IMR-90 (cell line): Measurements from ENCODE around the gene PPP2R2D. TPM values are rescaled to one million over a fixed set of nuclear protein-coding genes. Genes with fewer than 3 reads are reported as not detected.

Experiments
- ATAC-seq: fragments of 200-7000 bp; cut with Tn5 transposase; 2 replicates; pipeline ENCODE4 v1.9.1; 2020; ENCODE audit warnings: low read depth, mild to moderate bottlenecking, moderate library complexity
- BruUV-seq: library from RNA; stranded (reverse); fragments of 400-500 nt; replicated peaks from 2 replicates; lab custom pipeline; 2021; lab: Mats Ljungman, UMichigan
- CTCF ChIA-PET: fragments of 300-600 bp; formaldehyde crosslinking; extraction: SDS; loops from one replicate; lab custom pipeline; 2021; ENCODE audit warnings: antibody characterized with exemption; lab: Yijun Ruan, JAX
- POLR2A ChIA-PET: fragments of 300-600 bp; sonication (Branson Sonifier 250); formaldehyde crosslinking; loops from one replicate; lab custom pipeline; 2022; ENCODE audit warnings: antibody characterized with exemption; ENCODE audit not compliant: unreplicated experiment; lab: Charles Lee
- DNase-seq: peaks from one replicate; pipeline ENCODE4 v3.0.0; 2013
- H2AFZ ChIP-seq: replicated peaks from 2 replicates; pipeline ENCODE3; 2013; ENCODE audit warnings: low read length, mild to moderate bottlenecking; ENCODE audit not compliant: poor library complexity
- H2AK5ac ChIP-seq: 2 replicates; pipeline ENCODE4 v1.6.1; 2013; ENCODE audit warnings: low read depth, low read length, inconsistent platforms
- H2AK9ac ChIP-seq: replicated peaks from 2 replicates; pipeline ENCODE3; 2013; ENCODE audit warnings: mild to moderate bottlenecking, low read depth, low read length, moderate library complexity; ENCODE audit not compliant: poor library complexity
- H2BK120ac ChIP-seq: 2 replicates; pipeline ENCODE4 v1.6.1; 2013; ENCODE audit warnings: low read depth, low read length, inconsistent platforms
- H2BK15ac ChIP-seq: 3 replicates; pipeline ENCODE4 v1.6.1; 2013; ENCODE audit warnings: low read depth, low read length, inconsistent platforms
- H2BK20ac ChIP-seq: 2 replicates; pipeline ENCODE4 v1.6.1; 2013; ENCODE audit warnings: low read depth, mild to moderate bottlenecking, inconsistent platforms, low read length, moderate library complexity
- H2BK5ac ChIP-seq: 2 replicates; pipeline ENCODE4 v1.6.1; 2013; ENCODE audit warnings: mild to moderate bottlenecking, low read depth, low read length, inconsistent platforms; ENCODE audit not compliant: poor library complexity, severe bottlenecking
- H3K14ac ChIP-seq: replicated peaks from 2 replicates; pipeline ENCODE4 v1.6.1; 2013; ENCODE audit warnings: low read depth, low read length, inconsistent platforms
- H3K18ac ChIP-seq: 2 replicates; pipeline ENCODE4 v1.6.1; 2013; ENCODE audit warnings: low read depth, low read length, control low read depth
- H3K23ac ChIP-seq: 2 replicates; pipeline ENCODE4 v1.6.1; 2013; ENCODE audit warnings: low read depth, low read length, inconsistent platforms
- H3K27ac ChIP-seq: 2 replicates; pipeline ENCODE4 v1.5.1; 2013; ENCODE audit warnings: mild to moderate bottlenecking, control low read depth, low read length; ENCODE audit not compliant: insufficient read depth
- H3K27me3 ChIP-seq: 2 replicates; pipeline ENCODE4 v1.6.1; 2013; ENCODE audit warnings: low read length; ENCODE audit not compliant: control insufficient read depth, insufficient read depth
- H3K36me3 ChIP-seq: 2 replicates; pipeline ENCODE4 v1.6.1; 2013; ENCODE audit warnings: low read length, mixed read lengths; ENCODE audit not compliant: control insufficient read depth, insufficient read depth
- H3K4ac ChIP-seq: 2 replicates; pipeline ENCODE4 v1.6.1; 2013; ENCODE audit warnings: low read depth, low read length, inconsistent platforms
- H3K4me1 ChIP-seq: 2 replicates; pipeline ENCODE4 v1.6.1; 2013; ENCODE audit warnings: low read length, mixed read lengths; ENCODE audit not compliant: control insufficient read depth, insufficient read depth
- H3K4me2 ChIP-seq: 2 replicates; pipeline ENCODE4 v1.6.1; 2013; ENCODE audit warnings: low read depth, mild to moderate bottlenecking, control low read depth, low read length, moderate library complexity
- H3K4me3 ChIP-seq: 2 replicates; pipeline ENCODE4 v1.5.1; 2013; ENCODE audit warnings: low read depth, mild to moderate bottlenecking, control low read depth, low read length, moderate library complexity; ENCODE audit not compliant: insufficient read depth
- H3K56ac ChIP-seq: 2 replicates; pipeline ENCODE4 v1.6.1; 2013; ENCODE audit warnings: low read length, inconsistent platforms; ENCODE audit not compliant: insufficient read depth; ENCODE audit errors: extremely low read depth
- H3K79me1 ChIP-seq, 2 experiments: 2 replicates each; pipeline ENCODE4 v1.6.1; 2013; ENCODE audit warnings: low read length in 2 of 2, inconsistent platforms in 1 of 2, low read depth in 1 of 2
- H3K9ac ChIP-seq: 2 replicates; pipeline ENCODE4 v1.6.1; 2013; ENCODE audit warnings: low read depth, low read length, control low read depth
- H3K9me1 ChIP-seq: 2 replicates; pipeline ENCODE4 v1.6.1; 2013; ENCODE audit warnings: low read length, inconsistent platforms; ENCODE audit not compliant: insufficient read depth
- H3K9me3 ChIP-seq: 2 replicates; pipeline ENCODE4 v1.6.1; 2013; ENCODE audit warnings: low read length; ENCODE audit not compliant: control insufficient read depth, insufficient read depth
- H4K20me1 ChIP-seq: 2 replicates; pipeline ENCODE4 v1.6.1; 2013; ENCODE audit warnings: low read length, inconsistent platforms; ENCODE audit not compliant: insufficient read depth
- H4K5ac ChIP-seq: 2 replicates; pipeline ENCODE4 v1.6.1; 2013; ENCODE audit warnings: mild to moderate bottlenecking, low read depth, low read length, control low read depth
- H4K8ac ChIP-seq, 2 experiments: 2 replicates each; pipeline ENCODE4 v1.6.1; 2013; ENCODE audit warnings: low read depth in 2 of 2, low read length in 2 of 2, control low read depth in 1 of 2, inconsistent platforms in 1 of 2
- H4K91ac ChIP-seq: 2 replicates; pipeline ENCODE4 v1.6.1; 2013; ENCODE audit warnings: low read depth, low read length, inconsistent platforms; ENCODE audit not compliant: insufficient read depth
- BHLHE40 ChIP-seq: fragments of 150-350 bp; IDR thresholded peaks from 2 replicates; pipeline ENCODE4 v1.6.1; 2016; ENCODE audit warnings: mild to moderate bottlenecking, low read depth, low read length
- CEBPB ChIP-seq: IDR thresholded peaks from 2 replicates; pipeline ENCODE4 v1.6.1; 2012; ENCODE audit warnings: low read depth, low read length, improper control_type of control experiment
- CHD1 ChIP-seq: IDR thresholded peaks from 2 replicates; pipeline ENCODE4 v1.6.1; 2012; ENCODE audit warnings: low read depth, low read length, improper control_type of control experiment
- FOS ChIP-seq: fragments of 150-350 bp; IDR thresholded peaks from 2 replicates; pipeline ENCODE4 v1.6.1; 2016; ENCODE audit warnings: low read depth, low read length
- MAFK ChIP-seq: IDR thresholded peaks from 2 replicates; pipeline ENCODE4 v1.6.1; 2012; ENCODE audit warnings: low read depth, low read length, improper control_type of control experiment
- MAZ ChIP-seq: IDR thresholded peaks from 2 replicates; pipeline ENCODE4 v1.6.1; 2012; ENCODE audit warnings: low read depth, mild to moderate bottlenecking, low read length, improper control_type of control experiment, moderate library complexity, borderline replicate concordance
- MXI1 ChIP-seq: IDR thresholded peaks from 2 replicates; pipeline ENCODE4 v1.6.1; 2012; ENCODE audit warnings: low read depth, mild to moderate bottlenecking, low read length, moderate library complexity, borderline replicate concordance
- NFE2L2 ChIP-seq: fragments of 150-350 bp; IDR thresholded peaks from 2 replicates; pipeline ENCODE4 v1.6.1; 2016; ENCODE audit warnings: low read depth, mild to moderate bottlenecking, low read length
- POLR2A ChIP-seq: IDR thresholded peaks from 2 replicates; pipeline ENCODE4 v1.6.1; 2012; ENCODE audit warnings: mild to moderate bottlenecking, low read depth, low read length
- RAD21 ChIP-seq: IDR thresholded peaks from 2 replicates; pipeline ENCODE4 v1.6.1; 2012; ENCODE audit warnings: low read length, improper control_type of control experiment
- RCOR1 ChIP-seq: IDR thresholded peaks from 2 replicates; pipeline ENCODE4 v1.6.1; 2012; ENCODE audit warnings: mild to moderate bottlenecking, low read length, improper control_type of control experiment; ENCODE audit not compliant: insufficient replicate concordance
- RFX5 ChIP-seq: IDR thresholded peaks from 2 replicates; pipeline ENCODE4 v1.8.0; 2012; ENCODE audit warnings: low read depth, mild to moderate bottlenecking, low read length, moderate library complexity
- SMC3 ChIP-seq: fragments of 150-350 bp; IDR thresholded peaks from 2 replicates; pipeline ENCODE4 v1.6.1; 2016; ENCODE audit warnings: low read depth, mild to moderate bottlenecking, antibody characterized with exemption, low read length, moderate library complexity
- WGBS, 2 experiments: methylation state at CpG; one replicate each; pipeline versions ENCODE4 v1.1.5 to v1.1.7; 2013; ENCODE audit warnings: missing lambda C conversion rate in 2 of 2; ENCODE audit not compliant: insufficient read length in 1 of 2; ENCODE audit errors: extremely low coverage in 2 of 2; 5-methylcytosine and 5-hydroxymethylcytosine counted together
- dilution Hi-C: fragments of 300-500 bp; cut with HindIII; formaldehyde crosslinking; loops from one replicate; pipeline ENCODE4 v1.14.3; 2018; ENCODE audit warnings: low sequenced_read_pairs; ENCODE audit not compliant: unreplicated experiment
- in situ Hi-C: fragments of 300-500 bp; cut with MboI; formaldehyde crosslinking; loops from 3 replicates; pipeline ENCODE4 v1.14.3; 2019; ENCODE audit warnings: low sequenced_read_pairs, inconsistent platforms, mixed read lengths
- intact Hi-C: fragments of 100-400 bp; cut with micrococcal nuclease; formaldehyde crosslinking; loops from 2 replicates; pipeline ENCODE4 v1.10.0; 2022
- polyA plus RNA-seq, 3 experiments: library from polyadenylated mRNA; depleted of rRNA; stranded (reverse); fragments of >200 nt; gene quantifications; 2 replicates each; pipeline ENCODE4 v1.2.3, GENCODE V29; 2012; ENCODE audit warnings: low replicate concordance in 1 of 3
- total RNA-seq: library from RNA; depleted of rRNA; stranded (reverse); fragments of >200 nt; gene quantifications from 2 replicates; pipeline ENCODE4 v1.2.3, GENCODE V29; 2012
- TF ChIP-seq, protein P1 (sequence below): fragments of 150-350 bp; IDR thresholded peaks from 2 replicates; pipeline ENCODE4 v1.6.1; 2017; ENCODE audit warnings: mild to moderate bottlenecking, antibody characterized with exemption, low read length, low read depth
- TF ChIP-seq, protein P2 (sequence below): conservative IDR thresholded peaks from 2 replicates; pipeline ENCODE4 v1.5.1; 2012; ENCODE audit warnings: mild to moderate bottlenecking, low read depth, low read length, improper control_type of control experiment

The PPP2R2D gene
- total and polyA plus RNA-seq, 2 of the 4 experiments (the other 2 are of a cell fraction) = 22.8 to 23.8 TPM

DNA sequence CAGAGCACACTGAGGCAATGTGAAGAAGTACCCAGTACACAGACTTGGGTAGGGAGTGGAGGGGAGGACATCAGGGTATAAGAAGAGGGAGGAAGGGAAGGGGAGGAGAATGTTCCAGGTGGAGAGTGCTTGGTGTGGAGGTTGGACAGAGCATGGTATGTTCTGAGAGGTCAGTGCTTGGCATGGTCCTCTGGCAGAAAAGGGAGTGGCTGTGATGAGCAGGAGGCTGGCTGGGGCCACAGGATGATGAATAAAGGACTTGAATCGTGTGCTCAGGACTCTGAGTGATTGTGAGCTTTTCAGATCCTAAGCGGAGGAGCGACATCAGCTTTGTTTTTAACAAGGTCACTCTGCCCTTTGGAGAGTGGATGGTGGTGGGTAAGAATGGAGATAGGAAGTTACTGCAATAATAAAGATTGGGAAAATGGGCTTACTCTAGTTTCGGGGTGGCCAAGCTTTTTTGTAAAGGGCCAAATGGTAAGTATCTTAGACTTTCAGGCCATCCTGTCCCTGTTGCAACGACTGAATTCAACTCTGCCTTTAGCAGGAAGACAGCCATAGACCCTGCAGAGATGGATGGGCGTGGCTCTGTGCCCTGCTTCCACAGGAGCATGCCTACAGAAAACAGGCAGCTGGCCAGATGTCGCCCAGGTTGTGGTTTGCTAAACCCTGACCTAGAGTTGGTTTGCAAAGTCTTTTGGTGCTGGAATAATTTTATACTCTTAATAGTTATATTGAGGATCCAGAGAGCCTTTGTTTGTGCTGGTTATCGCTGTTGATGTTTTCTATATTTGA is 8.4 kb downstream of the PPP2R2D start:
- POLR2A ChIA-PET = no interaction called here
- no peak overlapping the region for H3K27ac ChIP-seq
- H4K8ac ChIP-seq = no peak overlapping the region
- H2AK5ac ChIP-seq = no peak overlapping the region
- no peak overlapping the region for H2AK9ac ChIP-seq
- intact Hi-C loops = no loop called here
- H2BK20ac ChIP-seq = no peak overlapping the region
- dilution Hi-C loops = no loop called here
- H3K4me2 ChIP-seq = no peak overlapping the region
- no peak overlapping the region for H2BK120ac ChIP-seq
- no peak overlapping the region for H3K4me3 ChIP-seq
- H3K4ac ChIP-seq = no peak overlapping the region
- H3K56ac ChIP-seq = no peak overlapping the region
- peaks cover 12% of the 10 kb centered on the region for H3K36me3 ChIP-seq
- no peak overlapping the region for H3K23ac ChIP-seq
- no peaks in the 10 kb centered on the region for H3K9me3 ChIP-seq
- H2BK5ac ChIP-seq = no peak overlapping the region
- H3K9ac ChIP-seq = no peak overlapping the region
- no peak overlapping the region for H4K5ac ChIP-seq
- H3K27me3 ChIP-seq = no peaks in the 10 kb centered on the region
- no peak overlapping the region for H4K91ac ChIP-seq
- ATAC-seq (no peak), DNase-seq (no peak)
- in situ Hi-C loops = no loop called here
- no peak overlapping the region for H3K14ac ChIP-seq
- no peak overlapping the region for H2AFZ ChIP-seq
- 73% methylated on average over 3 of the region's 8 CpGs; no CpG with 5 or more reads in 1 of the 2 experiments for WGBS, 2 experiments
- H3K9me1 ChIP-seq = peaks cover 20% of the 10 kb centered on the region
- H3K79me1 ChIP-seq = peaks cover 47 to 82% of the 10 kb centered on the region in 2 experiments
- BruUV-seq = no TSS peak
- H2BK15ac ChIP-seq = no peak overlapping the region
- peaks cover 76% of the 10 kb centered on the region for H4K20me1 ChIP-seq
- H3K18ac ChIP-seq = no peak overlapping the region
- peaks cover 9% of the 10 kb centered on the region for H3K4me1 ChIP-seq
- CTCF ChIA-PET = interaction anchor here (0.6 to 1.4 kb wide), 2 partner anchors 114 to 611 kb away, joined by 4 read pairs; no protein-coding TSS in a partner anchor
- no peak for TF ChIP-seq RCOR1
- TF ChIP-seq NFE2L2 = no peak
- no peak for TF ChIP-seq RFX5
- TF ChIP-seq POLR2A = no peak
- TF ChIP-seq, protein P1, sequence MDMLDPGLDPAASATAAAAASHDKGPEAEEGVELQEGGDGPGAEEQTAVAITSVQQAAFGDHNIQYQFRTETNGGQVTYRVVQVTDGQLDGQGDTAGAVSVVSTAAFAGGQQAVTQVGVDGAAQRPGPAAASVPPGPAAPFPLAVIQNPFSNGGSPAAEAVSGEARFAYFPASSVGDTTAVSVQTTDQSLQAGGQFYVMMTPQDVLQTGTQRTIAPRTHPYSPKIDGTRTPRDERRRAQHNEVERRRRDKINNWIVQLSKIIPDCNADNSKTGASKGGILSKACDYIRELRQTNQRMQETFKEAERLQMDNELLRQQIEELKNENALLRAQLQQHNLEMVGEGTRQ = no peak
- TF ChIP-seq, protein P2, sequence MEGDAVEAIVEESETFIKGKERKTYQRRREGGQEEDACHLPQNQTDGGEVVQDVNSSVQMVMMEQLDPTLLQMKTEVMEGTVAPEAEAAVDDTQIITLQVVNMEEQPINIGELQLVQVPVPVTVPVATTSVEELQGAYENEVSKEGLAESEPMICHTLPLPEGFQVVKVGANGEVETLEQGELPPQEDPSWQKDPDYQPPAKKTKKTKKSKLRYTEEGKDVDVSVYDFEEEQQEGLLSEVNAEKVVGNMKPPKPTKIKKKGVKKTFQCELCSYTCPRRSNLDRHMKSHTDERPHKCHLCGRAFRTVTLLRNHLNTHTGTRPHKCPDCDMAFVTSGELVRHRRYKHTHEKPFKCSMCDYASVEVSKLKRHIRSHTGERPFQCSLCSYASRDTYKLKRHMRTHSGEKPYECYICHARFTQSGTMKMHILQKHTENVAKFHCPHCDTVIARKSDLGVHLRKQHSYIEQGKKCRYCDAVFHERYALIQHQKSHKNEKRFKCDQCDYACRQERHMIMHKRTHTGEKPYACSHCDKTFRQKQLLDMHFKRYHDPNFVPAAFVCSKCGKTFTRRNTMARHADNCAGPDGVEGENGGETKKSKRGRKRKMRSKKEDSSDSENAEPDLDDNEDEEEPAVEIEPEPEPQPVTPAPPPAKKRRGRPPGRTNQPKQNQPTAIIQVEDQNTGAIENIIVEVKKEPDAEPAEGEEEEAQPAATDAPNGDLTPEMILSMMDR = no peak
- no peak for TF ChIP-seq MAZ
- TF ChIP-seq FOS = no peak
- TF ChIP-seq RAD21 = no peak
- TF ChIP-seq BHLHE40 = no peak
- no peak for TF ChIP-seq SMC3
- TF ChIP-seq CHD1 = no peak
- no peak for TF ChIP-seq MAFK
- no peak for TF ChIP-seq MXI1
- no peak for TF ChIP-seq CEBPB
